Measurements from ENCODE around the gene KLHL29.

KLHL29 gene

GRCh38 chr2:23518481-23519333, 133.7 kb downstream of the KLHL29 start:
- Histone ChIP-seq H3K27me3 (ENCODE audit: insufficient read depth, low read length) (no peaks in the 10 kb centered on the region), H3K14ac (ENCODE audit: low read length) (no peak overlapping the region), H3K79me2 (ENCODE audit: control insufficient read depth, insufficient read depth, low read length, poor library complexity) (no peaks in the 10 kb centered on the region), H3K23ac (ENCODE audit: low read length) (no peak overlapping the region), H3K4me3 (ENCODE audit: low read depth, low read length) (no peak overlapping the region), H4K91ac (ENCODE audit: low read depth, low read length) (no peak overlapping the region), H2BK12ac (ENCODE audit: low read length) (no peak overlapping the region), H3K4me2 (ENCODE audit: low read length) (no peak overlapping the region), H3K4me1 (ENCODE audit: control insufficient read depth in 1 of 2, insufficient read depth in 2 of 2, low read length in 2 of 2) (peaks cover 7 to 16% of the 10 kb centered on the region in 2 experiments), H2AK5ac (ENCODE audit: low read length) (no peak overlapping the region), H2BK5ac (ENCODE audit: low read depth, low read length, poor library complexity) (no peak overlapping the region), H3K27ac (ENCODE audit: low read depth, low read length) (no peak overlapping the region), H3K79me1 (ENCODE audit: low read length) (no peaks in the 10 kb centered on the region), H4K12ac (ENCODE audit: low read depth, low read length) (no peak overlapping the region), H3K9ac (ENCODE audit: low read length) (no peak overlapping the region), H4K8ac (ENCODE audit: low read depth, low read length) (no peak overlapping the region), H3K36me3 (ENCODE audit: control insufficient read depth in 1 of 2, insufficient read depth in 2 of 2, low read length in 2 of 2) (no peaks in the 10 kb centered on the region), H3K18ac (ENCODE audit: low read length) (no peak overlapping the region), H2BK120ac (ENCODE audit: insufficient read depth, low read length, poor library complexity) (no peak overlapping the region), H2AFZ (ENCODE audit: insufficient read depth, low read length, poor library complexity) (no peak overlapping the region), H3K9me3 (ENCODE audit: insufficient read depth, low read depth, low read length) (no peaks in the 10 kb centered on the region), H3K4ac (ENCODE audit: low read depth, low read length) (no peak overlapping the region)
- no CpG with 5 or more reads among the region's 13 CpGs for WGBS (ENCODE audit: extremely low coverage, insufficient coverage, insufficient read length)
- DNase-seq: no peak

DNA sequence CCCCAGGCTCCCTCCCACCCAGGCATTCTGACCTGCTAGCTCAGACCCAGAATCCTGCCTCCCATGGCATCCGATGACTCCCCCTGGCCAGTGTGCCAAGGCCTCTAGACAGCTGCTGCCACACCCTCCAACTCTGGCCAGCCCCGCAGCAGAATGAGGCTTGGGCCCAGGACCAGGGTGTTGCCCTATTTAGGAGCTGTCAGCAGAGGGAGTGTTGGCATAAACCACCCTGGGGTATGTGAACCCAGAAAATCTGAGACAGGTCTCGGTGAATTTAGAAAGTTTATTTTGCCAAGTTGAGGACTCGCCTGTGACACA, 134.3 kb downstream of the KLHL29 start:
- Histone ChIP-seq H3K9me3 (ENCODE audit: insufficient read depth, low read depth, low read length) (no peaks in the 10 kb centered on the region), H3K18ac (ENCODE audit: low read length) (no peak overlapping the region), H3K79me2 (ENCODE audit: control insufficient read depth, insufficient read depth, low read length, poor library complexity) (no peaks in the 10 kb centered on the region), H2BK5ac (ENCODE audit: low read depth, low read length, poor library complexity) (no peak overlapping the region), H3K4me2 (ENCODE audit: low read length) (no peak overlapping the region), H3K4ac (ENCODE audit: low read depth, low read length) (no peak overlapping the region), H3K9ac (ENCODE audit: low read length) (no peak overlapping the region), H3K4me1 (ENCODE audit: control insufficient read depth in 1 of 2, insufficient read depth in 2 of 2, low read length in 2 of 2) (peaks cover 7 to 19% of the 10 kb centered on the region in 2 experiments), H3K4me3 (ENCODE audit: low read depth, low read length) (no peak overlapping the region), H3K23ac (ENCODE audit: low read length) (no peak overlapping the region), H3K27me3 (ENCODE audit: insufficient read depth, low read length) (no peaks in the 10 kb centered on the region), H2AFZ (ENCODE audit: insufficient read depth, low read length, poor library complexity) (no peak overlapping the region), H3K79me1 (ENCODE audit: low read length) (no peaks in the 10 kb centered on the region), H3K36me3 (ENCODE audit: control insufficient read depth in 1 of 2, insufficient read depth in 2 of 2, low read length in 2 of 2) (no peaks in the 10 kb centered on the region), H4K12ac (ENCODE audit: low read depth, low read length) (no peak overlapping the region), H2BK120ac (ENCODE audit: insufficient read depth, low read length, poor library complexity) (no peak overlapping the region), H2BK12ac (ENCODE audit: low read length) (no peak overlapping the region), H4K91ac (ENCODE audit: low read depth, low read length) (no peak overlapping the region), H3K14ac (ENCODE audit: low read length) (no peak overlapping the region), H4K8ac (ENCODE audit: low read depth, low read length) (no peak overlapping the region), H3K27ac (ENCODE audit: low read depth, low read length) (no peak overlapping the region), H2AK5ac (ENCODE audit: low read length) (peak overlapping the region; percentile 49)
- no CpG with 5 or more reads among the region's 4 CpGs for WGBS (ENCODE audit: extremely low coverage, insufficient coverage, insufficient read length)
- DNase-seq: no peak

- Histone ChIP-seq H3K9me3 (ENCODE audit: insufficient read depth, low read depth, low read length) (no peaks in the 10 kb centered on the region), H3K27me3 (ENCODE audit: insufficient read depth, low read length) (no peaks in the 10 kb centered on the region), H3K4me1 (ENCODE audit: control insufficient read depth in 1 of 2, insufficient read depth in 2 of 2, low read length in 2 of 2) (peaks cover 7 to 21% of the 10 kb centered on the region in 2 experiments), H3K4me2 (ENCODE audit: low read length) (peak overlapping the region; percentile 11), H3K4ac (ENCODE audit: low read depth, low read length) (no peak overlapping the region), H2BK12ac (ENCODE audit: low read length) (no peak overlapping the region), H2BK5ac (ENCODE audit: low read depth, low read length, poor library complexity) (no peak overlapping the region), H3K18ac (ENCODE audit: low read length) (no peak overlapping the region), H4K91ac (ENCODE audit: low read depth, low read length) (no peak overlapping the region), H4K12ac (ENCODE audit: low read depth, low read length) (no peak overlapping the region), H4K8ac (ENCODE audit: low read depth, low read length) (no peak overlapping the region), H3K23ac (ENCODE audit: low read length) (no peak overlapping the region), H2AFZ (ENCODE audit: insufficient read depth, low read length, poor library complexity) (no peak overlapping the region), H2BK120ac (ENCODE audit: insufficient read depth, low read length, poor library complexity) (no peak overlapping the region), H3K9ac (ENCODE audit: low read length) (no peak overlapping the region), H3K27ac (ENCODE audit: low read depth, low read length) (no peak overlapping the region), H3K36me3 (ENCODE audit: control insufficient read depth in 1 of 2, insufficient read depth in 2 of 2, low read length in 2 of 2) (no peaks in the 10 kb centered on the region), H2AK5ac (ENCODE audit: low read length) (no peak overlapping the region), H3K79me1 (ENCODE audit: low read length) (no peaks in the 10 kb centered on the region), H3K14ac (ENCODE audit: low read length) (no peak overlapping the region), H3K79me2 (ENCODE audit: control insufficient read depth, insufficient read depth, low read length, poor library complexity) (no peaks in the 10 kb centered on the region), H3K4me3 (ENCODE audit: low read depth, low read length) (no peak overlapping the region)
- no peak for DNase-seq
- no CpG with 5 or more reads among the region's 5 CpGs for WGBS (ENCODE audit: extremely low coverage, insufficient coverage, insufficient read length)
Observed at GRCh38 chr2:23520256-23520655, 135.3 kb downstream of the KLHL29 start.

- Histone ChIP-seq H3K79me1 (ENCODE audit: low read length) (no peaks in the 10 kb centered on the region), H2BK5ac (ENCODE audit: low read depth, low read length, poor library complexity) (no peak overlapping the region), H2AK5ac (ENCODE audit: low read length) (no peak overlapping the region), H3K4me3 (ENCODE audit: low read depth, low read length) (no peak overlapping the region), H4K12ac (ENCODE audit: low read depth, low read length) (no peak overlapping the region), H3K23ac (ENCODE audit: low read length) (no peak overlapping the region), H2BK120ac (ENCODE audit: insufficient read depth, low read length, poor library complexity) (no peak overlapping the region), H3K9me3 (ENCODE audit: insufficient read depth, low read depth, low read length) (peaks cover 2% of the 10 kb centered on the region), H3K4me1 (ENCODE audit: control insufficient read depth in 1 of 2, insufficient read depth in 2 of 2, low read length in 2 of 2) (peaks cover 7 to 21% of the 10 kb centered on the region in 2 experiments), H3K27me3 (ENCODE audit: insufficient read depth, low read length) (no peaks in the 10 kb centered on the region), H4K91ac (ENCODE audit: low read depth, low read length) (no peak overlapping the region), H2BK12ac (ENCODE audit: low read length) (no peak overlapping the region), H4K8ac (ENCODE audit: low read depth, low read length) (no peak overlapping the region), H3K4me2 (ENCODE audit: low read length) (no peak overlapping the region), H3K36me3 (ENCODE audit: control insufficient read depth in 1 of 2, insufficient read depth in 2 of 2, low read length in 2 of 2) (no peaks in the 10 kb centered on the region), H3K18ac (ENCODE audit: low read length) (no peak overlapping the region), H3K14ac (ENCODE audit: low read length) (no peak overlapping the region), H3K4ac (ENCODE audit: low read depth, low read length) (no peak overlapping the region), H3K9ac (ENCODE audit: low read length) (no peak overlapping the region), H3K27ac (ENCODE audit: low read depth, low read length) (no peak overlapping the region), H2AFZ (ENCODE audit: insufficient read depth, low read length, poor library complexity) (no peak overlapping the region), H3K79me2 (ENCODE audit: control insufficient read depth, insufficient read depth, low read length, poor library complexity) (no peaks in the 10 kb centered on the region)
- WGBS (ENCODE audit: extremely low coverage, insufficient coverage, insufficient read length): no CpG with 5 or more reads among the region's 7 CpGs
- no peak for DNase-seq
Observed at GRCh38 chr2:23521060-23521459, 136.1 kb downstream of the KLHL29 start.
